Mucosa of gallbladder (tissue), 1 donor: Measurements from ENCODE around the gene L3MBTL2. TPM values are rescaled to one million over a fixed set of nuclear protein-coding genes. Genes with fewer than 3 reads are reported as not detected.

Experiments used
- DNase-seq: peaks from one replicate; pipeline ENCODE4 v3.0.0-alpha.2; 2020; ENCODE audit warnings: low spot score
- total RNA-seq: library from RNA; stranded (reverse); gene quantifications from one replicate; pipeline ENCODE4 v1.2.1, GENCODE V29; 2021
- donor health status: DM: no; HTN: no; CAD: no.

The L3MBTL2 gene
- total RNA-seq, 1 donor from 2014 or later: 28.3 TPM

GRCh38 chr22:41267958-41268357 is 62.8 kb downstream of the L3MBTL2 start:
- no peak for DNase-seq

- no peak for DNase-seq
Observed at GRCh38 chr22:41271787-41272186, 66.7 kb downstream of the L3MBTL2 start.

DNA sequence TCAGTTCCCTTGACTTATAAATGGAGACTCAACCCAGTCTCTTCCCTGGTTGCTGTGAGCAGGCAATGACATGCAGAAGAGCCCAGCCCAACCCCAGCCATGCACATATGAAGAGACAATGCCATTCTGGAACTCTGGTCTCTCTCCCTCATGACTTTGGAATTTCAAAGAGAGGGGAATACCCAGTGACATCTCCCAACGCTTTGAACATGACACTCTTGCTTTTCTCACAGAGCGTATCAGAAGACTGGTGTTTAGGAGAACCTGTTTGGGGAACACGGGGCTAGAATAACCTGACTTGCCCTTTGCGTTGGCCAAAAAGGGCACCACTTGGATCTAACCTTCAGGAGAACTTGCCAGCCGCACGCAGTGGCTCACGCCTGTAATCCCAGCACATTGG is 68.0 kb downstream of the L3MBTL2 start:
- no peak for DNase-seq

DNA sequence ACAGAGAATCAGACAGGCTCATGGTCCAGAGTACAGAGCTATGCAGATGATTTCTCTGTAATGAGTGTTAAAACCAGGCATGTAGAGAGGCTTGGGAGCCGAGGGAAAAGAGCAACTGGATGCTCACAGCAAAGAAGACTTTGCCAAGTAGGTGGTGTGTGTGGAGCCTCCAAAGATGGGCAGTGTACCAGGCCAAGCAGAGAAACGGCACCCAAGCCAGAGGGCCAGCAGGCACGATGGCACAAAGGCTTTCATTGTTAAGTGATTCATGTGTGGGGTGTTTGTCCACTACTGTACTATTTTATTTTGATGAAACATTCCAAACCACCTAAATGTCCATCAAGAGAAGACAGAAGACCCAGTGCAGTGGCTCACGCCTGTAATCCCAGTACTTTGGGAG is 69.7 kb downstream of the L3MBTL2 start:
- DNase-seq: no peak

DNA sequence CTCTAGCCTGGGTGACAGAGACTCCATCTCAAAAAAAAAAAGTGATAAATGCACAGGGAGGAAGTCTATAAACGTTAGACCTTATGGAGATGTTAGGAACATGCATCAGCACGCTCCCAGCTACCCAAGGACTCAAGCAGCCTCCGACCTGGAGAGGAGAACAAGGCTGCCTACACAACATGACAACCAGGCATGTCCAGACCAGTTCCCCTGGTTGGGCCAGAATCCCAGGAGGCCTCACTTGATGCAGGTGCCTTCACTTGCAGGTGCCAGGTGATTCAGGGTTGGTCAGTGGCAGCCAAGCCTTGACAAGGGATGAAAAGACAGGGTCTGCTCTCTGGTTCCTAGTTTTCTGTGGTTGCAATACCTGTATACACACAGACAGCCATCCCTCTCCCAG is 75.0 kb downstream of the L3MBTL2 start:
- no peak for DNase-seq

DNA sequence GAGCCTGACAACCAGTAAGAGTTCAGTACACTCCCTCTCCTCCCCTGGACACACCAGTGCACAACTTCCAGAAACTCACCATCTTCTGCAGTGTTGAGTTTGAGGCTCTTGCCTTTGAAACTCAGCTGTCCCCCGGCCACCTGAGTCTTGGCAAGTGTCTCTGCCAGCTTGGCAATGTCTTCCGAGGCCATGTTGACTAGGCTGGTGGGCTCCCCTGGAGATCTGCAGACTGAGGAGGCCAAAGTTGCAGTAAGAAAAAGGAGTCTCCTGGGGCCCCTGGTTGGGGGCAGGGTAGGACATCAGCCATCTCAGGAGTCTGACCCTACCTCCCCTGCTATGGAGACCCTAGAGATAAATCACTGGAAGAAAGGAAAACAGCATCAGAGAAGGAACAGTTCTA is 75.7 kb downstream of the L3MBTL2 start:
- DNase-seq: no peak

Other genes with a start within 250 kb of the L3MBTL2 start
- 69.3 TPM for gene EP300, start 112.7 kb upstream of the L3MBTL2 start, total RNA-seq
- gene CHADL, start 35.6 kb downstream of the L3MBTL2 start, total RNA-seq: 5.4 TPM
- 85.6 TPM for gene RANGAP1, start 80.9 kb downstream of the L3MBTL2 start, total RNA-seq
- 80.3 TPM for gene ZC3H7B, start 96.2 kb downstream of the L3MBTL2 start, total RNA-seq
- gene TEF, start 176.6 kb downstream of the L3MBTL2 start, total RNA-seq: 28.4 TPM
- gene TOB2, start 241.5 kb downstream of the L3MBTL2 start, total RNA-seq: 131 TPM